Measurements from ENCODE around the gene AMZ2.
"Not testable (repeated sequence)": the region's sequence is repeated elsewhere in the genome, so short reads cannot be mapped to it uniquely, and the experiment has no call there.

AMZ2 gene

GRCh38 chr17:68247445-68248198 lies at the start of gene AMZ2:
TSS of gene AMZ2 (plus strand) at chr17:68248043. CDS start at chr17:68250188, 2,145 bp downstream.
- DNase-seq (ENCODE audit: low read depth in 2 of 2): peak; percentile 84 to 88

- no peak for DNase-seq (ENCODE audit: low read depth in 2 of 2)
Observed at GRCh38 chr17:68198931-68199836, 48.7 kb upstream of the AMZ2 start.

- no peak for DNase-seq (ENCODE audit: low read depth in 2 of 2)
Observed at GRCh38 chr17:68199837-68200688, 47.8 kb upstream of the AMZ2 start.

GRCh38 chr17:68200689-68201417 lies 47.0 kb upstream of the AMZ2 start:
- DNase-seq (ENCODE audit: low read depth in 2 of 2): peak in 1 of 2 experiments; percentile 9

GRCh38 chr17:68201418-68201771 lies 46.4 kb upstream of the AMZ2 start:
- not testable (repeated sequence) for DNase-seq (ENCODE audit: low read depth in 2 of 2)

GRCh38 chr17:68202321-68202720 lies 45.5 kb upstream of the AMZ2 start:
- not testable (repeated sequence) for DNase-seq (ENCODE audit: low read depth in 2 of 2)

GRCh38 chr17:68204736-68205135 lies 43.1 kb upstream of the AMZ2 start:
- no peak for DNase-seq (ENCODE audit: low read depth in 2 of 2)

- peak; percentile 52 to 65 for DNase-seq (ENCODE audit: low read depth in 2 of 2)
Observed at GRCh38 chr17:68205251-68205807, 42.5 kb upstream of the AMZ2 start.

- DNase-seq (ENCODE audit: low read depth in 2 of 2): no peak
Observed at GRCh38 chr17:68205808-68206720, 41.8 kb upstream of the AMZ2 start.

- no peak for DNase-seq (ENCODE audit: low read depth in 2 of 2)
Observed at GRCh38 chr17:68207651-68208253, 40.1 kb upstream of the AMZ2 start.

- DNase-seq (ENCODE audit: low read depth in 2 of 2): not testable (repeated sequence)
Observed at GRCh38 chr17:68208651-68209050, 39.2 kb upstream of the AMZ2 start.

GRCh38 chr17:68209191-68209900 lies 38.5 kb upstream of the AMZ2 start:
- DNase-seq (ENCODE audit: low read depth in 2 of 2): not testable (repeated sequence)

GRCh38 chr17:68210570-68211315 lies 37.1 kb upstream of the AMZ2 start:
- no peak for DNase-seq (ENCODE audit: low read depth in 2 of 2)

- DNase-seq (ENCODE audit: low read depth in 2 of 2): not testable (repeated sequence)
Observed at GRCh38 chr17:68213428-68214411, 34.1 kb upstream of the AMZ2 start.

- not testable (repeated sequence) for DNase-seq (ENCODE audit: low read depth in 2 of 2)
Observed at GRCh38 chr17:68215453-68215852, 32.4 kb upstream of the AMZ2 start.

- DNase-seq (ENCODE audit: low read depth in 2 of 2): not testable (repeated sequence)
Observed at GRCh38 chr17:68219429-68219828, 28.4 kb upstream of the AMZ2 start.

- DNase-seq (ENCODE audit: low read depth in 2 of 2): not testable (repeated sequence)
Observed at GRCh38 chr17:68220186-68220585, 27.7 kb upstream of the AMZ2 start.
